HL-60 (cell line): ENCODE data around the gene EIF4EBP2.

Experiments used
- DNase-seq, 2 experiments: peaks; one replicate each; pipeline ENCODE4 v3.0.0-alpha.2; 2010 to 2020; ENCODE audit warnings: low read depth in 1 of 2, low spot score in 1 of 2
- H3K27ac ChIP-seq: fragments of 250-450 bp; sonication (Bioruptor Pico); replicated peaks from 2 replicates; pipeline ENCODE4 v1.5.1; 2020; ENCODE audit warnings: mild to moderate bottlenecking, moderate library complexity
- H3K27me3 ChIP-seq: fragments of 250-450 bp; sonication (Bioruptor Pico); 2 replicates; pipeline ENCODE4 v1.5.1; 2021; ENCODE audit warnings: mild to moderate bottlenecking, moderate library complexity; ENCODE audit not compliant: insufficient read depth, poor library complexity, severe bottlenecking
- H3K4me3 ChIP-seq: replicated peaks from 2 replicates; pipeline ENCODE4 v1.5.1; 2011; ENCODE audit warnings: mild to moderate bottlenecking, control low read depth, low read length; ENCODE audit not compliant: insufficient read depth
- GABPA ChIP-seq: IDR thresholded peaks from 2 replicates; pipeline ENCODE4 v1.6.1; 2012; ENCODE audit warnings: low read depth
- POLR2AphosphoS5 ChIP-seq: IDR thresholded peaks from 2 replicates; pipeline ENCODE4 v1.6.1; 2012; ENCODE audit warnings: low read depth
- SPI1 ChIP-seq: IDR thresholded peaks from 2 replicates; pipeline ENCODE4 v1.6.1; 2012; ENCODE audit warnings: low read depth, mild to moderate bottlenecking, borderline replicate concordance
- TF ChIP-seq, protein P1 (sequence below): IDR thresholded peaks from one replicate; pipeline ENCODE4 v1.5.1; 2011; ENCODE audit warnings: low read length, control low read depth, inconsistent platforms; ENCODE audit not compliant: insufficient read depth
- TF ChIP-seq, protein P2 (sequence below): IDR thresholded peaks from 2 replicates; pipeline ENCODE4 v1.6.1; 2012; ENCODE audit warnings: low read depth; ENCODE audit not compliant: insufficient replicate concordance

Gene EIF4EBP2

GRCh38 chr10:70376436-70377378, 27.2 kb upstream of the EIF4EBP2 start:
- no peak overlapping the region for H3K4me3 ChIP-seq
- DNase-seq = no peak
- TF ChIP-seq SPI1 (no peak), POLR2AphosphoS5 (no peak), GABPA (no peak)
- TF ChIP-seq, protein P1, sequence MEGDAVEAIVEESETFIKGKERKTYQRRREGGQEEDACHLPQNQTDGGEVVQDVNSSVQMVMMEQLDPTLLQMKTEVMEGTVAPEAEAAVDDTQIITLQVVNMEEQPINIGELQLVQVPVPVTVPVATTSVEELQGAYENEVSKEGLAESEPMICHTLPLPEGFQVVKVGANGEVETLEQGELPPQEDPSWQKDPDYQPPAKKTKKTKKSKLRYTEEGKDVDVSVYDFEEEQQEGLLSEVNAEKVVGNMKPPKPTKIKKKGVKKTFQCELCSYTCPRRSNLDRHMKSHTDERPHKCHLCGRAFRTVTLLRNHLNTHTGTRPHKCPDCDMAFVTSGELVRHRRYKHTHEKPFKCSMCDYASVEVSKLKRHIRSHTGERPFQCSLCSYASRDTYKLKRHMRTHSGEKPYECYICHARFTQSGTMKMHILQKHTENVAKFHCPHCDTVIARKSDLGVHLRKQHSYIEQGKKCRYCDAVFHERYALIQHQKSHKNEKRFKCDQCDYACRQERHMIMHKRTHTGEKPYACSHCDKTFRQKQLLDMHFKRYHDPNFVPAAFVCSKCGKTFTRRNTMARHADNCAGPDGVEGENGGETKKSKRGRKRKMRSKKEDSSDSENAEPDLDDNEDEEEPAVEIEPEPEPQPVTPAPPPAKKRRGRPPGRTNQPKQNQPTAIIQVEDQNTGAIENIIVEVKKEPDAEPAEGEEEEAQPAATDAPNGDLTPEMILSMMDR = no peak
- TF ChIP-seq, protein P2, sequence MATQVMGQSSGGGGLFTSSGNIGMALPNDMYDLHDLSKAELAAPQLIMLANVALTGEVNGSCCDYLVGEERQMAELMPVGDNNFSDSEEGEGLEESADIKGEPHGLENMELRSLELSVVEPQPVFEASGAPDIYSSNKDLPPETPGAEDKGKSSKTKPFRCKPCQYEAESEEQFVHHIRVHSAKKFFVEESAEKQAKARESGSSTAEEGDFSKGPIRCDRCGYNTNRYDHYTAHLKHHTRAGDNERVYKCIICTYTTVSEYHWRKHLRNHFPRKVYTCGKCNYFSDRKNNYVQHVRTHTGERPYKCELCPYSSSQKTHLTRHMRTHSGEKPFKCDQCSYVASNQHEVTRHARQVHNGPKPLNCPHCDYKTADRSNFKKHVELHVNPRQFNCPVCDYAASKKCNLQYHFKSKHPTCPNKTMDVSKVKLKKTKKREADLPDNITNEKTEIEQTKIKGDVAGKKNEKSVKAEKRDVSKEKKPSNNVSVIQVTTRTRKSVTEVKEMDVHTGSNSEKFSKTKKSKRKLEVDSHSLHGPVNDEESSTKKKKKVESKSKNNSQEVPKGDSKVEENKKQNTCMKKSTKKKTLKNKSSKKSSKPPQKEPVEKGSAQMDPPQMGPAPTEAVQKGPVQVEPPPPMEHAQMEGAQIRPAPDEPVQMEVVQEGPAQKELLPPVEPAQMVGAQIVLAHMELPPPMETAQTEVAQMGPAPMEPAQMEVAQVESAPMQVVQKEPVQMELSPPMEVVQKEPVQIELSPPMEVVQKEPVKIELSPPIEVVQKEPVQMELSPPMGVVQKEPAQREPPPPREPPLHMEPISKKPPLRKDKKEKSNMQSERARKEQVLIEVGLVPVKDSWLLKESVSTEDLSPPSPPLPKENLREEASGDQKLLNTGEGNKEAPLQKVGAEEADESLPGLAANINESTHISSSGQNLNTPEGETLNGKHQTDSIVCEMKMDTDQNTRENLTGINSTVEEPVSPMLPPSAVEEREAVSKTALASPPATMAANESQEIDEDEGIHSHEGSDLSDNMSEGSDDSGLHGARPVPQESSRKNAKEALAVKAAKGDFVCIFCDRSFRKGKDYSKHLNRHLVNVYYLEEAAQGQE = no peak
- no peaks in the 10 kb centered on the region for H3K27me3 ChIP-seq
- no peak overlapping the region for H3K27ac ChIP-seq

- TF ChIP-seq GABPA = no peak
- TF ChIP-seq, protein P1 = no peak
- no peak for TF ChIP-seq SPI1
- TF ChIP-seq, protein P2 = no peak
- no peak for TF ChIP-seq POLR2AphosphoS5
- no peaks in the 10 kb centered on the region for H3K27me3 ChIP-seq
- no peak overlapping the region for H3K4me3 ChIP-seq
- DNase-seq = no peak
- H3K27ac ChIP-seq = no peak overlapping the region
These were observed 25.8 kb upstream of the EIF4EBP2 start for GRCh38 chr10:70378122-70378521.

DNA sequence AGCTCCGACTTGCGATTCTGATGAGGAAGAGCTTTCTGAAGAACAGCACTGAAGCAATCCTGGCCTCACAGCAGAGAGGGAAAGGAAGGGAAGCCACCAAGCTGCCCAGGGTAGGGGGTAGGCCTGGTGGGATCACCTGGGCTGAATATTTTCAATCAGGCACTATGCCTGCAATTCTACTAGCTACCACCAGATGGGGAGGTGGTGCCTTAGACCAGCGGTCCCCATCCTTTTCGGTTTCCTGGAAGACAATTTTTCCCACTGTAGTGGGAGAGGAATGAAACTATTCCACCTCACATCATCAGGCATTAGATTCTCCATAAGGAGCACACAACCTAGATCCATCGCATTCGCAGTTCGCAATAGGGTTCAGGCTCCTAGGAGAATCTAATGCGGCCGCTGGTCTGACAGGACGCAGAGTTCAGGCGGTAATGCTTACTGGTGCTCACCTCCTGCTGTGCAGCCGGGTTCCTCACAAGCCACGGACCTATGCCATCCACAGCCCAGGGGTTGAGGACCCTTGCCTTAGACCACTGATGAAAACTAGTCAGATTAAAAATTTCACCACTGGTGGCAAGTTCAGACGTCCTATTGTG, 24.3 kb upstream of the EIF4EBP2 start:
- Histone ChIP-seq H3K27me3 (no peaks in the 10 kb centered on the region), H3K4me3 (no peak overlapping the region), H3K27ac (no peak overlapping the region)
- TF ChIP-seq, protein P1 = peak; percentile 85
- TF ChIP-seq, protein P2 = no peak
- DNase-seq = peak in 1 of 2 experiments; percentile 30
